Activated CD8-positive, alpha-beta T cell treated with anti-CD3 and anti-CD28 coated beads for 36 hours (primary cell): Measurements from ENCODE around the gene TYMP. TPM values are rescaled to one million over a fixed set of nuclear protein-coding genes. Genes with fewer than 3 reads are reported as not detected.

ENCODE experiments used
- ATAC-seq: fragments of 200-7000 bp; cut with Tn5 transposase; one replicate; pipeline ENCODE4 v1.10.0; 2021; ENCODE audit warnings: mild to moderate bottlenecking, moderate library complexity
- CTCF ChIA-PET: fragments of 350-600 bp; sonication (Branson Sonifier 250); formaldehyde crosslinking; loops from one replicate; lab custom pipeline; 2021; ENCODE audit warnings: antibody characterized with exemption; lab: Charles Lee
- POLR2A ChIA-PET: fragments of 350-600 bp; sonication (Branson Sonifier 250); formaldehyde crosslinking; loops from one replicate; lab custom pipeline; 2021; ENCODE audit warnings: antibody characterized with exemption; lab: Charles Lee
- DNase-seq: peaks from one replicate; pipeline ENCODE4 v3.0.0-alpha.2; 2020
- H3K27ac Mint-ChIP-seq: one replicate; pipeline ENCODE4 v1.8.0; 2021; ENCODE audit warnings: mild to moderate bottlenecking, mixed read lengths
- H3K27me3 Mint-ChIP-seq: one replicate; pipeline ENCODE4 v1.8.0; 2021; ENCODE audit warnings: mixed read lengths
- H3K36me3 Mint-ChIP-seq: one replicate; pipeline ENCODE4 v1.8.0; 2021; ENCODE audit warnings: low read depth, mixed read lengths
- H3K4me1 Mint-ChIP-seq: one replicate; pipeline ENCODE4 v1.8.0; 2021; ENCODE audit warnings: low read depth, mixed read lengths
- H3K4me3 Mint-ChIP-seq: one replicate; pipeline ENCODE4 v1.8.0; 2021; ENCODE audit warnings: mild to moderate bottlenecking, moderate library complexity, mixed read lengths
- H3K9me3 Mint-ChIP-seq: one replicate; pipeline ENCODE4 v1.8.0; 2021; ENCODE audit warnings: mixed read lengths
- intact Hi-C: fragments of 100-400 bp; cut with micrococcal nuclease; formaldehyde crosslinking; loops from one replicate; pipeline ENCODE4 v1.10.0; 2022
- total RNA-seq, 2 experiments: library from RNA; stranded (reverse); gene quantifications; one replicate each; pipeline ENCODE4 v1.2.3, GENCODE V29; 2021
- TF ChIP-seq, protein P1 (sequence below): fragments of 200-600 bp; IDR thresholded peaks from one replicate; pipeline ENCODE4 v1.8.0; 2022; ENCODE audit warnings: antibody characterized with exemption, mild to moderate bottlenecking

TYMP gene, protein sequence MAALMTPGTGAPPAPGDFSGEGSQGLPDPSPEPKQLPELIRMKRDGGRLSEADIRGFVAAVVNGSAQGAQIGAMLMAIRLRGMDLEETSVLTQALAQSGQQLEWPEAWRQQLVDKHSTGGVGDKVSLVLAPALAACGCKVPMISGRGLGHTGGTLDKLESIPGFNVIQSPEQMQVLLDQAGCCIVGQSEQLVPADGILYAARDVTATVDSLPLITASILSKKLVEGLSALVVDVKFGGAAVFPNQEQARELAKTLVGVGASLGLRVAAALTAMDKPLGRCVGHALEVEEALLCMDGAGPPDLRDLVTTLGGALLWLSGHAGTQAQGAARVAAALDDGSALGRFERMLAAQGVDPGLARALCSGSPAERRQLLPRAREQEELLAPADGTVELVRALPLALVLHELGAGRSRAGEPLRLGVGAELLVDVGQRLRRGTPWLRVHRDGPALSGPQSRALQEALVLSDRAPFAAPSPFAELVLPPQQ
- 10 to 100 TPM; 24.2 to 24.7 TPM for total RNA-seq

DNA sequence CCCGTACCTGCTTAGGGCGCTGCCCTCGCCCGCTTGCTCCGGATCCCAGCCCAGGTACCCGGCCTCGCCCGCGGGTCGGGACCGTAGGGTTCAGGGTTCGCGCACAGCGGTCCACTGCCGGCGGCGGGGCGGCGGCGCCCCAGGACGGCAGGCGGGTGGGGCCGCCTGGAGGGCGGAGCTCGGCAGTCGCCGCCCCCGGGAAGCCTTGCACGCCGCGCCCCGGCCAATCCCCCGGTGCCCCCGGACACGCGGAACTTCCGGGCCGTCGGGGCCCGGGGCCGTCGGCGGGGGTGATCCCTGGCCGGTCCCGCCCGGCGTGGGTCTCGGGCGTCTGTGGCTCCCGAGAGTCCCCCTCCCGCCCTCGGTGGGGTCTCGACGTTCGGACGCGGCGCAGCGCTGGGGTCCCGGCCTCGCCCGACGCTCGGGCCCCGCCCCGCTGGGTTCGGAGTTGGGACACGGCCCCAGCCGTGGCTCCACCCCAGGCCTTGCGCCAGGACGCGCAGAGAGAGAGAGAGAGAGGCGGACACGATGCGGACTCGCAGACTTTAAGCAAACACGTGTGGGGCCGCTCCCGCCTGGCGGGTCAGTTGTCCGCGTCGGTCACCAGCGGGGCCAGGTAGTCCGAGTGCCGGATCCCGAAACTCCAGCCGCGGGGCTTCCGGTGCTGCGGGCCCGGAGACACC, at the start of gene TYMP:
Gene TYMP (minus strand): TSS at position 116 of the 683 bp plus-strand sequence. CDS start 303 bp downstream, outside the sequence.
- peak; percentile 9 for ATAC-seq
- no peaks in the 10 kb centered on the region for H3K27me3 Mint-ChIP-seq

DNA sequence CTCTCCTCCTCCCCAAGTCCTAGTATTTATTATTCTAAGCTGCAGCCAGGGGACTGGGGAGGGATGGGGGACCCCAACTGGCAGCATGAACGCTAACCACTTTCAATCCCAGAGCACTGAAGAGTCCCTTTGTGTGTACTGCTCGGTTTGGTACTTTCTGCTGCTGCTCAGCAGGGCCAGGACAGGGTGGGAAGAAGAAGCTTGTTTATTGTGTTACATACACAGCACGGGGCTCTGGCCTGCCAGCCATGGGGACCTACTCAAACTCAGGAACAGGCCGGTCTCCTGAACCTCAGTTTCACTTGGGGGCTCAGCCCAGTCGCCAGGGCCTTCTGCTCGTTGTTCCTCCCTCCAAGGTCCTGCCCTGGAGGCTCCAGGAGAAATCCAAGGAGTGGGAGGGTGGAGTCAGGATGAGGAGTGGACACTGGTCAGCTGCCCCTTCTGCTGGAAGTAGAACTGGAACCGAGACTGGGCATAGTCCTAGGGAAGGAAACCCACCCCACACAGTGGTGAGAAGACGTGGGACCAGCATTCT, 49.0 kb upstream of the TYMP start:
- ChIA-PET POLR2A (interaction anchor here (0.8 to 1.6 kb wide), 6 partner anchors 13 to 71 kb away, joined by 3 to 9 read pairs (median 4); partner anchors contain the start of genes LMF2, NCAPH2, SCO2 and TYMP), CTCF (interaction anchor here (0.7 to 1.2 kb wide), 2 partner anchors 42 to 81 kb away, joined by 3 to 5 read pairs; no protein-coding TSS in a partner anchor)
- TF ChIP-seq, protein P1, sequence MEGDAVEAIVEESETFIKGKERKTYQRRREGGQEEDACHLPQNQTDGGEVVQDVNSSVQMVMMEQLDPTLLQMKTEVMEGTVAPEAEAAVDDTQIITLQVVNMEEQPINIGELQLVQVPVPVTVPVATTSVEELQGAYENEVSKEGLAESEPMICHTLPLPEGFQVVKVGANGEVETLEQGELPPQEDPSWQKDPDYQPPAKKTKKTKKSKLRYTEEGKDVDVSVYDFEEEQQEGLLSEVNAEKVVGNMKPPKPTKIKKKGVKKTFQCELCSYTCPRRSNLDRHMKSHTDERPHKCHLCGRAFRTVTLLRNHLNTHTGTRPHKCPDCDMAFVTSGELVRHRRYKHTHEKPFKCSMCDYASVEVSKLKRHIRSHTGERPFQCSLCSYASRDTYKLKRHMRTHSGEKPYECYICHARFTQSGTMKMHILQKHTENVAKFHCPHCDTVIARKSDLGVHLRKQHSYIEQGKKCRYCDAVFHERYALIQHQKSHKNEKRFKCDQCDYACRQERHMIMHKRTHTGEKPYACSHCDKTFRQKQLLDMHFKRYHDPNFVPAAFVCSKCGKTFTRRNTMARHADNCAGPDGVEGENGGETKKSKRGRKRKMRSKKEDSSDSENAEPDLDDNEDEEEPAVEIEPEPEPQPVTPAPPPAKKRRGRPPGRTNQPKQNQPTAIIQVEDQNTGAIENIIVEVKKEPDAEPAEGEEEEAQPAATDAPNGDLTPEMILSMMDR: no peak
- no peak overlapping the region for H3K4me3 Mint-ChIP-seq
- peaks cover 28% of the 10 kb centered on the region for H3K36me3 Mint-ChIP-seq
- H3K9me3 Mint-ChIP-seq: no peaks in the 10 kb centered on the region
- ATAC-seq (no peak), DNase-seq (no peak)
- intact Hi-C loops: no loop called here
- no peaks in the 10 kb centered on the region for H3K27me3 Mint-ChIP-seq
- peaks cover 23% of the 10 kb centered on the region for H3K4me1 Mint-ChIP-seq
- no peak overlapping the region for H3K27ac Mint-ChIP-seq

More for the DNA sequence above, at the start of gene TYMP:
- Mint-ChIP-seq H3K9me3 (no peaks in the 10 kb centered on the region), H3K27ac (peak within 1 kb of the TSS; percentile 98), H3K36me3 (peaks cover 20% of the 10 kb centered on the region), H3K4me1 (peaks cover 36% of the 10 kb centered on the region), H3K4me3 (peak within 1 kb of the TSS; percentile 94)
- intact Hi-C loops: loop anchor here (5.0 kb wide), 1 partner anchor 52 kb away; the partner anchor contains the start of gene CHKB
- TF ChIP-seq, protein P1: no peak
- DNase-seq: peak; percentile 75
- ChIA-PET POLR2A (interaction anchor here (1.4 to 6.7 kb wide), 6 partner anchors 9 to 91 kb away, joined by 3 to 175 read pairs (median 11); partner anchors contain the start of genes CHKB, CPT1B and KLHDC7B), CTCF (interaction anchor here (1.0 to 2.5 kb wide), 5 partner anchors 9 to 91 kb away, joined by 3 to 13 read pairs (median 5); partner anchors contain the start of genes LMF2, NCAPH2 and SYCE3)

DNA sequence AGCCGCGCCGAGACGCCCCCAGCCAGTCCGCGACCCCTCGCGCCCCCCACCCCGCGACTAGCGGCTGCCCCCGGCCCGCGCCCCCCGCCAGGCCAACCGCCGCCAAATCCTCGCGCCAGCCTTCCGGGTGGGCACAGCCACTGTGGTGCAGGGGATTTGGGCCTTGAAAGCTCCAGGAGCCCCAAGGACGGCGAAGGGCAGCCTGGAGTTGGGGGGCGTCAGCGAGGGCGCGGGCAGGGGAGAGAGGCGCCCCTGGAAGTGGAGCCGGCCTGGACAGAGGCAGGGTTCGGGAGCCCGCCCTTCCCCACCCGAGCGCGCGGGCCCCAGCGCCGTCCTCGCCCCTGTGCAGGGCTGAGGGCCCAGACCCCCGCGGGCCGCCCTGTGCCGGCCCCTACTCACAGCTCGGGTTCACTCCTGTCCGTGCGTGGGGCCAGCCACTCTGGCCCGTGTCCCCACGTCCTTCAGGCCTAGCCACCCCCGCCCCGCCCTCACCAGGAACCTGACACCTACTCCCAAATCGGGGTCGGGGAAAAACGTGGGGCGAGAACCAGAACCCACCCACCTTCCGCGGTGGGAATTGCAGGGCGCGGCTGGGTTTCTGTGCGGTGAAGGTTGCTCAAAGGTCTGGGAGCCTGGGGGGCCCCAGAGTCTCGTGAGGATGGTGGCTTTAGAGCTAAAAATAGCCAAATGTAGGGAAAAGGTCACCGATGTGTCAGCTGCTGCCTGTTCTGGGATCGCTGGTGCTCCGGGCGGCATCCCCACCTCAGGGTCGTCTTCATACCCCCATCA, 48.4 kb upstream of the TYMP start, which contains the start of gene CPT1B:
Gene CPT1B (minus strand): TSS at position 441 of the 789 bp plus-strand sequence. CDS start 512 bp downstream, outside the sequence.
- no peak for ATAC-seq
- DNase-seq: no peak
- no peak within 1 kb of the TSS for H3K27ac Mint-ChIP-seq
- POLR2A ChIA-PET: interaction anchor here (0.8 to 1.6 kb wide), 5 partner anchors 13 to 70 kb away, joined by 3 to 9 read pairs (median 4); partner anchors contain the start of genes LMF2, NCAPH2, SCO2 and TYMP
- peaks cover 17% of the 10 kb centered on the region for H3K4me1 Mint-ChIP-seq
- no peaks in the 10 kb centered on the region for H3K27me3 Mint-ChIP-seq
- TF ChIP-seq, protein P1: no peak
- H3K9me3 Mint-ChIP-seq: no peaks in the 10 kb centered on the region
- no peak within 1 kb of the TSS for H3K4me3 Mint-ChIP-seq
- intact Hi-C loops: no loop called here
- CTCF ChIA-PET: interaction anchor here (0.7 to 1.3 kb wide), 3 partner anchors 43 to 80 kb away, joined by 3 to 5 read pairs (median 3); partner anchors contain the start of gene SCO2
- peaks cover 22% of the 10 kb centered on the region for H3K36me3 Mint-ChIP-seq

DNA sequence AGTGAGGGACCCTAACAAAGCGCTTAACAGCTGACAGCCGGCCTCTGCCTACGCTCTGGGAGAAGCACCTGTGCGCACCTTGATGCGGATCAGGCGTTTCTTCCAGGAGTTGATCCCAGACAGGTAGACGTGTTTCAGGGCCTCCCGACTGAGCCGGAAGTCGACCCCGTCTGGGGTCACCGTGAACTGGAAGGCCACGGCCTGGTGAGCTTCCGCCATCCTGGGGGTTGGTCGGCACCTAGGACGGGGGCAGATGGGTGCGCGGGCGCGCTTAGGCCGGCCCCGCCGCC, 47.8 kb upstream of the TYMP start:
- intact Hi-C loops: no loop called here
- ChIA-PET POLR2A (interaction anchor here (0.7 to 1.6 kb wide), 4 partner anchors 12 to 52 kb away, joined by 3 to 9 read pairs (median 5); partner anchors contain the start of gene SCO2), CTCF (interaction anchor here (1.3 to 3.6 kb wide), 2 partner anchors 14 to 52 kb away, joined by 3 to 18 read pairs; partner anchors contain the start of genes SCO2 and SYCE3)
- Mint-ChIP-seq H3K4me3 (no peak overlapping the region), H3K27me3 (no peaks in the 10 kb centered on the region), H3K36me3 (peaks cover 23% of the 10 kb centered on the region), H3K4me1 (peaks cover 17% of the 10 kb centered on the region), H3K27ac (no peak overlapping the region), H3K9me3 (no peaks in the 10 kb centered on the region)
- TF ChIP-seq, protein P1: no peak
- DNase-seq (no peak), ATAC-seq (no peak)
